C4-2B (cell line): ENCODE measurements around the gene PHLDB2.

Experiments
- H3K27ac ChIP-seq: fragments of 450-650 bp; 2 replicates; pipeline ENCODE4 v1.5.1; 2017
- CTCF ChIP-seq: fragments of 450-650 bp; conservative IDR thresholded peaks from 2 replicates; pipeline ENCODE4 v1.5.1; 2017; ENCODE audit warnings: mild to moderate bottlenecking
- ZFX ChIP-seq: fragments of 450-650 bp; IDR thresholded peaks from 2 replicates; pipeline ENCODE4 v1.6.1; 2017

The PHLDB2 gene

GRCh38 chr3:111947231-111947630 is 88.2 kb downstream of the PHLDB2 start:
- H3K27ac ChIP-seq, result no peak overlapping the region
- no peak for TF ChIP-seq ZFX
- TF ChIP-seq CTCF, result no peak

GRCh38 chr3:111948786-111949185 is 89.7 kb downstream of the PHLDB2 start:
- H3K27ac ChIP-seq, result no peak overlapping the region
- TF ChIP-seq ZFX (no peak), CTCF (no peak)

- H3K27ac ChIP-seq, result no peak overlapping the region
- no peak for TF ChIP-seq CTCF
- no peak for TF ChIP-seq ZFX
These were observed 90.6 kb downstream of the PHLDB2 start for GRCh38 chr3:111949712-111950111.

- TF ChIP-seq CTCF (no peak), ZFX (no peak)
- no peak overlapping the region for H3K27ac ChIP-seq
These were observed 92.0 kb downstream of the PHLDB2 start for GRCh38 chr3:111951032-111951431.

- no peak overlapping the region for H3K27ac ChIP-seq
- TF ChIP-seq CTCF, result no peak
- TF ChIP-seq ZFX, result no peak
These were observed 93.0 kb downstream of the PHLDB2 start for GRCh38 chr3:111952086-111952485.

- no peak overlapping the region for H3K27ac ChIP-seq
- TF ChIP-seq ZFX (no peak), CTCF (no peak)
These were observed 93.9 kb downstream of the PHLDB2 start for GRCh38 chr3:111952866-111953450.

GRCh38 chr3:111954228-111954990 is 95.3 kb downstream of the PHLDB2 start:
- TF ChIP-seq ZFX, result no peak
- TF ChIP-seq CTCF, result no peak
- no peak overlapping the region for H3K27ac ChIP-seq
